ENCODE results near the gene LIG1. TPM values are rescaled to one million over a fixed set of nuclear protein-coding genes. Genes with fewer than 3 reads are reported as not detected.
A peak's percentile ranks its signal among the peaks of the same experiment; 100 is the strongest.

The LIG1 gene
- total RNA-seq, 1 donor from 2014 or later, result 19.2 TPM

GRCh38 chr19:48203222-48203793 lies 33.2 kb upstream of the LIG1 start:
- H2AFZ ChIP-seq (ENCODE audit: low read depth, low read length), result peak overlapping the region; percentile 84
- FAIRE-seq, result no peak
- peaks cover 3% of the 10 kb centered on the region for H3K36me3 Mint-ChIP-seq (ENCODE audit: low read depth, unreplicated experiment)
- H3K27ac ChIP-seq (ENCODE audit: low read depth, low read length), result peak overlapping the region; percentile 47
- H3K4me1 ChIP-seq (ENCODE audit: insufficient read depth, low read length), result peaks cover 7% of the 10 kb centered on the region
- H3K4me1 Mint-ChIP-seq (ENCODE audit: low read depth, unreplicated experiment), result no peaks in the 10 kb centered on the region
- TF ChIP-seq EZH2 (IDR thresholded peaks at IDR 0.05; ENCODE audit: insufficient read depth, low read length), result no peak
- no peak for TF ChIP-seq CTCF (IDR thresholded peaks at IDR 0.05; ENCODE audit: insufficient read depth, low read depth, low read length)
- H3K36me3 ChIP-seq (ENCODE audit: insufficient read depth, low read length), result no peaks in the 10 kb centered on the region
- peak overlapping the region; percentile 90 for H3K9ac ChIP-seq (ENCODE audit: low read length)
- peaks cover 2% of the 10 kb centered on the region for H3K79me2 ChIP-seq (ENCODE audit: insufficient read depth, low read length)
- DNase-seq (ENCODE audit: low read depth), result no peak
- H4K20me1 ChIP-seq (ENCODE audit: insufficient read depth, low read length), result no peaks in the 10 kb centered on the region
- H3K4me3 ChIP-seq (ENCODE audit: insufficient read depth, low read depth, low read length), result peak overlapping the region; percentile 79
- no peaks in the 10 kb centered on the region for H3K9me3 ChIP-seq (ENCODE audit: insufficient read depth, low read depth, low read length)
- no peaks in the 10 kb centered on the region for H3K27me3 Mint-ChIP-seq (ENCODE audit: low read depth, unreplicated experiment)
- H3K9me3 Mint-ChIP-seq (ENCODE audit: unreplicated experiment), result peaks cover 2% of the 10 kb centered on the region
- no peak overlapping the region for H3K27ac Mint-ChIP-seq (ENCODE audit: unreplicated experiment)
- no peaks in the 10 kb centered on the region for H3K27me3 ChIP-seq (ENCODE audit: insufficient read depth, low read length)
- peak overlapping the region; percentile 99 for H3K4me2 ChIP-seq (ENCODE audit: low read length)
- H3K4me3 Mint-ChIP-seq (ENCODE audit: unreplicated experiment), result no peak overlapping the region

- H3K36me3 ChIP-seq (ENCODE audit: insufficient read depth, low read length), result no peaks in the 10 kb centered on the region
- no peaks in the 10 kb centered on the region for H3K27me3 Mint-ChIP-seq (ENCODE audit: low read depth, unreplicated experiment)
- no peak for FAIRE-seq
- no peak overlapping the region for H3K4me3 ChIP-seq (ENCODE audit: insufficient read depth, low read depth, low read length)
- no peaks in the 10 kb centered on the region for H3K9me3 Mint-ChIP-seq (ENCODE audit: unreplicated experiment)
- H3K79me2 ChIP-seq (ENCODE audit: insufficient read depth, low read length), result no peaks in the 10 kb centered on the region
- H3K36me3 Mint-ChIP-seq (ENCODE audit: low read depth, unreplicated experiment), result peaks cover 4% of the 10 kb centered on the region
- H3K4me1 ChIP-seq (ENCODE audit: insufficient read depth, low read length), result no peaks in the 10 kb centered on the region
- TF ChIP-seq EZH2 (IDR thresholded peaks at IDR 0.05; ENCODE audit: insufficient read depth, low read length) (no peak), CTCF (IDR thresholded peaks at IDR 0.05; ENCODE audit: insufficient read depth, low read depth, low read length) (no peak)
- H3K27me3 ChIP-seq (ENCODE audit: insufficient read depth, low read length), result no peaks in the 10 kb centered on the region
- H3K9ac ChIP-seq (ENCODE audit: low read length), result no peak overlapping the region
- no peaks in the 10 kb centered on the region for H4K20me1 ChIP-seq (ENCODE audit: insufficient read depth, low read length)
- no peaks in the 10 kb centered on the region for H3K4me1 Mint-ChIP-seq (ENCODE audit: low read depth, unreplicated experiment)
- no peaks in the 10 kb centered on the region for H3K9me3 ChIP-seq (ENCODE audit: insufficient read depth, low read depth, low read length)
- DNase-seq (ENCODE audit: low read depth), result no peak
- H3K27ac Mint-ChIP-seq (ENCODE audit: unreplicated experiment), result no peak overlapping the region
- H3K4me3 Mint-ChIP-seq (ENCODE audit: unreplicated experiment), result no peak overlapping the region
- H3K4me2 ChIP-seq (ENCODE audit: low read length), result no peak overlapping the region
- H3K27ac ChIP-seq (ENCODE audit: low read depth, low read length), result no peak overlapping the region
- H2AFZ ChIP-seq (ENCODE audit: low read depth, low read length), result no peak overlapping the region
Measured at GRCh38 chr19:48196933-48197665, 27.0 kb upstream of the LIG1 start.

- H3K27ac ChIP-seq (ENCODE audit: low read depth, low read length), result no peak overlapping the region
- TF ChIP-seq CTCF (IDR thresholded peaks at IDR 0.05; ENCODE audit: insufficient read depth, low read depth, low read length), result no peak
- no peak for TF ChIP-seq EZH2 (IDR thresholded peaks at IDR 0.05; ENCODE audit: insufficient read depth, low read length)
- H3K9ac ChIP-seq (ENCODE audit: low read length), result no peak overlapping the region
- Mint-ChIP-seq H3K4me3 (ENCODE audit: unreplicated experiment) (no peak overlapping the region), H3K4me1 (ENCODE audit: low read depth, unreplicated experiment) (no peaks in the 10 kb centered on the region), H3K36me3 (ENCODE audit: low read depth, unreplicated experiment) (peaks cover 9% of the 10 kb centered on the region), H3K27me3 (ENCODE audit: low read depth, unreplicated experiment) (no peaks in the 10 kb centered on the region), H3K9me3 (ENCODE audit: unreplicated experiment) (no peaks in the 10 kb centered on the region), H3K27ac (ENCODE audit: unreplicated experiment) (no peak overlapping the region)
- no peaks in the 10 kb centered on the region for H3K27me3 ChIP-seq (ENCODE audit: insufficient read depth, low read length)
- no peaks in the 10 kb centered on the region for H3K9me3 ChIP-seq (ENCODE audit: insufficient read depth, low read depth, low read length)
- no peaks in the 10 kb centered on the region for H3K36me3 ChIP-seq (ENCODE audit: insufficient read depth, low read length)
- no peaks in the 10 kb centered on the region for H3K4me1 ChIP-seq (ENCODE audit: insufficient read depth, low read length)
- H2AFZ ChIP-seq (ENCODE audit: low read depth, low read length), result no peak overlapping the region
- no peak for FAIRE-seq
- no peak overlapping the region for H3K4me3 ChIP-seq (ENCODE audit: insufficient read depth, low read depth, low read length)
- H3K79me2 ChIP-seq (ENCODE audit: insufficient read depth, low read length), result no peaks in the 10 kb centered on the region
- H3K4me2 ChIP-seq (ENCODE audit: low read length), result no peak overlapping the region
- DNase-seq (ENCODE audit: low read depth), result no peak
- H4K20me1 ChIP-seq (ENCODE audit: insufficient read depth, low read length), result no peaks in the 10 kb centered on the region
Measured at GRCh38 chr19:48196321-48196763, 26.2 kb upstream of the LIG1 start.
